Glutamatergic neuron (in vitro differentiated cells): ENCODE measurements around the gene PLEKHD1. TPM values are rescaled to one million over a fixed set of nuclear protein-coding genes. Genes with fewer than 3 reads are reported as not detected.

Experiments used
- DNase-seq: peaks from one replicate; pipeline ENCODE4 v3.0.0; 2022
- H3K27ac Mint-ChIP-seq: one replicate; pipeline ENCODE4 v1.8.0; 2020; ENCODE audit warnings: mild to moderate bottlenecking, mixed read lengths, inconsistent platforms; ENCODE audit not compliant: unreplicated experiment
- H3K27me3 Mint-ChIP-seq: one replicate; pipeline ENCODE4 v1.8.0; 2020; ENCODE audit warnings: mild to moderate bottlenecking, moderate library complexity, mixed read lengths, inconsistent platforms; ENCODE audit not compliant: unreplicated experiment
- H3K36me3 Mint-ChIP-seq: one replicate; pipeline ENCODE4 v1.8.0; 2020; ENCODE audit warnings: mild to moderate bottlenecking, mixed read lengths, inconsistent platforms; ENCODE audit not compliant: unreplicated experiment
- H3K4me1 Mint-ChIP-seq: one replicate; pipeline ENCODE4 v1.8.0; 2020; ENCODE audit warnings: mild to moderate bottlenecking, low read depth, mixed read lengths, inconsistent platforms; ENCODE audit not compliant: unreplicated experiment
- H3K4me3 Mint-ChIP-seq: one replicate; pipeline ENCODE4 v1.8.0; 2020; ENCODE audit warnings: mild to moderate bottlenecking, mixed read lengths, inconsistent platforms; ENCODE audit not compliant: unreplicated experiment
- H3K9me3 Mint-ChIP-seq: one replicate; pipeline ENCODE4 v1.8.0; 2020; ENCODE audit warnings: mild to moderate bottlenecking, moderate library complexity, mixed read lengths, inconsistent platforms; ENCODE audit not compliant: unreplicated experiment
- CTCF ChIP-seq: fragments of 200-600 bp; sonication (generic); IDR thresholded peaks from one replicate; pipeline ENCODE4 v1.5.0; 2021; ENCODE audit not compliant: partially characterized antibody, unreplicated experiment
- total RNA-seq: library from RNA; stranded (reverse); fragmentation: NEBNext Ultra II Directional; extraction: Animal tissue kit (Norgen Biotek cat#: 25700); gene quantifications from one replicate; pipeline ENCODE4 v1.2.1, GENCODE V29; 2021; ENCODE audit not compliant: unreplicated experiment

PLEKHD1 gene
- total RNA-seq, 1 donor from 2014 or later, result 1.3 TPM

GRCh38 chr14:69506241-69506595 is 21.7 kb downstream of the PLEKHD1 start:
- TF ChIP-seq CTCF, result no peak
- no peak overlapping the region for H3K4me3 Mint-ChIP-seq
- H3K27me3 Mint-ChIP-seq, result peaks cover 4% of the 10 kb centered on the region
- no peaks in the 10 kb centered on the region for H3K36me3 Mint-ChIP-seq
- H3K4me1 Mint-ChIP-seq, result peaks cover 4% of the 10 kb centered on the region
- H3K9me3 Mint-ChIP-seq, result no peaks in the 10 kb centered on the region
- no peak for DNase-seq
- no peak overlapping the region for H3K27ac Mint-ChIP-seq

GRCh38 chr14:69518289-69519101 is 34.0 kb downstream of the PLEKHD1 start:
- H3K36me3 Mint-ChIP-seq, result no peaks in the 10 kb centered on the region
- no peaks in the 10 kb centered on the region for H3K4me1 Mint-ChIP-seq
- H3K27ac Mint-ChIP-seq, result no peak overlapping the region

GRCh38 chr14:69519204-69520100 is 34.9 kb downstream of the PLEKHD1 start:
- Mint-ChIP-seq H3K4me1 (no peaks in the 10 kb centered on the region), H3K27me3 (no peaks in the 10 kb centered on the region), H3K4me3 (no peak overlapping the region), H3K36me3 (no peaks in the 10 kb centered on the region), H3K9me3 (peaks cover 2% of the 10 kb centered on the region), H3K27ac (no peak overlapping the region)
- no peak for DNase-seq
- TF ChIP-seq CTCF, result no peak

More at GRCh38 chr14:69518289-69519101, 34.0 kb downstream of the PLEKHD1 start:
- H3K9me3 Mint-ChIP-seq, result peaks cover 2% of the 10 kb centered on the region
- H3K27me3 Mint-ChIP-seq, result no peaks in the 10 kb centered on the region
- no peak for DNase-seq
- no peak overlapping the region for H3K4me3 Mint-ChIP-seq
- no peak for TF ChIP-seq CTCF

- TF ChIP-seq CTCF, result no peak
- H3K27ac Mint-ChIP-seq, result no peak overlapping the region
- H3K36me3 Mint-ChIP-seq, result no peaks in the 10 kb centered on the region
- peaks cover 3% of the 10 kb centered on the region for H3K9me3 Mint-ChIP-seq
- no peak for DNase-seq
- peaks cover 2% of the 10 kb centered on the region for H3K27me3 Mint-ChIP-seq
- no peaks in the 10 kb centered on the region for H3K4me1 Mint-ChIP-seq
- H3K4me3 Mint-ChIP-seq, result no peak overlapping the region
These were observed 37.5 kb downstream of the PLEKHD1 start for GRCh38 chr14:69522026-69522425.
